Panc1 (cell line): Measurements from ENCODE around the gene MTR. TPM values are rescaled to one million over a fixed set of nuclear protein-coding genes. Genes with fewer than 3 reads are reported as not detected.

Experiments
- ATAC-seq: fragments of 200-7000 bp; cut with Tn5 transposase; 2 replicates; pipeline ENCODE4 v1.9.1; 2020; ENCODE audit warnings: mild to moderate bottlenecking, moderate library complexity
- BruUV-seq: library from RNA; stranded (reverse); fragments of 400-500 nt; replicated peaks from 2 replicates; lab custom pipeline; 2021; lab: Mats Ljungman, UMichigan
- CTCF ChIA-PET: fragments of 300-600 bp; sonication (Branson Sonifier 250); formaldehyde crosslinking; loops from one replicate; lab custom pipeline; 2022; ENCODE audit warnings: antibody characterized with exemption; lab: Charles Lee
- POLR2A ChIA-PET: fragments of 300-600 bp; sonication (Branson Sonifier 250); formaldehyde crosslinking; loops from one replicate; lab custom pipeline; 2022; ENCODE audit warnings: antibody characterized with exemption; lab: Charles Lee
- DNase-seq: peaks from one replicate; pipeline ENCODE4 v3.0.0-alpha.2; 2010; ENCODE audit warnings: low read depth, low spot score
- H3K27ac ChIP-seq: 2 replicates; pipeline ENCODE4 v1.5.1; 2011; ENCODE audit warnings: mild to moderate bottlenecking, low read length, inconsistent platforms
- H3K27me3 ChIP-seq: fragments of 200-500 bp; sonication (Bioruptor generic); 2 replicates; pipeline ENCODE4 v1.6.0; 2014; ENCODE audit warnings: low read length, inconsistent platforms; ENCODE audit not compliant: control insufficient read depth, insufficient read depth
- H3K36me3 ChIP-seq: fragments of 200-500 bp; sonication (Bioruptor generic); 2 replicates; pipeline ENCODE4 v1.5.1; 2014; ENCODE audit warnings: inconsistent platforms, mild to moderate bottlenecking, low read length, moderate library complexity; ENCODE audit not compliant: control insufficient read depth, insufficient read depth
- H3K4me1 ChIP-seq: 2 replicates; pipeline ENCODE4 v1.5.1; 2011; ENCODE audit warnings: inconsistent platforms, mild to moderate bottlenecking, low read length, moderate library complexity; ENCODE audit not compliant: control insufficient read depth, insufficient read depth
- H3K4me3 ChIP-seq, 2 experiments: 2 replicates each; pipeline ENCODE4 v1.5.1; 2011 to 2012; ENCODE audit warnings: low read depth in 2 of 2, low read length in 2 of 2, mild to moderate bottlenecking in 2 of 2, inconsistent platforms in 1 of 2, moderate library complexity in 1 of 2
- H3K9me3 ChIP-seq: fragments of 200-500 bp; sonication (Bioruptor generic); 2 replicates; pipeline ENCODE4 v1.5.1; 2014; ENCODE audit warnings: low read depth, mild to moderate bottlenecking, inconsistent platforms, low read length, moderate library complexity; ENCODE audit not compliant: control insufficient read depth, insufficient read depth
- CTCF ChIP-seq: fragments of 450-650 bp; IDR thresholded peaks from 2 replicates; pipeline ENCODE4 v1.5.1; 2017; ENCODE audit warnings: mild to moderate bottlenecking
- POLR2AphosphoS5 ChIP-seq: IDR thresholded peaks from 2 replicates; pipeline ENCODE4 v1.6.1; 2012; ENCODE audit warnings: mild to moderate bottlenecking, low read depth, low read length, moderate library complexity
- REST ChIP-seq, 2 experiments: IDR thresholded peaks; 2 replicates each; pipeline ENCODE4 v1.6.1; 2011 to 2012; ENCODE audit warnings: low read depth in 2 of 2, control low read depth in 1 of 2, low read length in 1 of 2, mild to moderate bottlenecking in 1 of 2, moderate library complexity in 1 of 2; ENCODE audit not compliant: insufficient read depth in 1 of 2
- SIN3A ChIP-seq: IDR thresholded peaks from 2 replicates; pipeline ENCODE4 v1.6.1; 2012; ENCODE audit warnings: low read depth, mild to moderate bottlenecking, low read length, moderate library complexity, borderline replicate concordance; ENCODE audit not compliant: insufficient read depth
- TCF7L2 ChIP-seq: IDR thresholded peaks from 2 replicates; pipeline ENCODE4 v1.6.1; 2011; ENCODE audit warnings: mild to moderate bottlenecking, low read depth, low read length, inconsistent platforms
- in situ Hi-C: cut with HindIII; loops from 2 replicates; pipeline ENCODE4 v1.10.0; 2016; ENCODE audit warnings: low sequenced_read_pairs, low pct_unique_long_range_greater_than_20kb
- intact Hi-C: fragments of 100-400 bp; cut with micrococcal nuclease; formaldehyde crosslinking; loops from one replicate; pipeline ENCODE4 v1.10.0; 2022; ENCODE audit not compliant: unreplicated experiment
- total RNA-seq: library from RNA; stranded (reverse); gene quantifications from one replicate; pipeline ENCODE4 v1.2.1, GENCODE V29; 2021; ENCODE audit not compliant: unreplicated experiment

Gene MTR
- total RNA-seq, 1 experiment from 2014 or later, result 33.7 TPM

- CTCF ChIA-PET, result interaction anchor here (0.5 kb wide), 1 partner anchor 123 kb away, joined by 7 read pairs; no protein-coding TSS in a partner anchor
- POLR2A ChIA-PET, result no interaction called here
- in situ Hi-C loops, result no loop called here
Observed at GRCh38 chr1:236760986-236761385, 34.1 kb upstream of the MTR start.

GRCh38 chr1:236761397-236762132 is 33.5 kb upstream of the MTR start:
- CTCF ChIA-PET, result interaction anchor here (0.5 kb wide), 1 partner anchor 124 kb away, joined by 7 read pairs; no protein-coding TSS in a partner anchor
- intact Hi-C loops, result loop anchor here (10.0 kb wide), 1 partner anchor 803 kb away; no protein-coding TSS in a partner anchor
- no peak overlapping the region for H3K4me3 ChIP-seq
- H3K4me1 ChIP-seq, result no peaks in the 10 kb centered on the region; the same call in 1 of the 2 replicates
- in situ Hi-C loops, result no loop called here
- H3K27ac ChIP-seq, result no peak overlapping the region
- POLR2A ChIA-PET, result no interaction called here
- DNase-seq (no peak), ATAC-seq (no peak)
- H3K9me3 ChIP-seq, result no peaks in the 10 kb centered on the region
- no peaks in the 10 kb centered on the region for H3K36me3 ChIP-seq
- no peaks in the 10 kb centered on the region for H3K27me3 ChIP-seq
- no TSS peak for BruUV-seq
- TF ChIP-seq REST (IDR thresholded peaks at IDR 0.05; ENCODE audit: insufficient read depth in 1 of 2, low read depth in 2 of 2, low read length in 1 of 2) (no peak), CTCF (no peak), SIN3A (no peak), TCF7L2 (no peak)

More at GRCh38 chr1:236760986-236761385, 34.1 kb upstream of the MTR start:
- intact Hi-C loops, result loop anchor here (10.0 kb wide), 1 partner anchor 804 kb away; no protein-coding TSS in a partner anchor
- H3K27ac ChIP-seq, result no peak overlapping the region
- H3K36me3 ChIP-seq, result no peaks in the 10 kb centered on the region
- no peak overlapping the region for H3K4me3 ChIP-seq
- no peaks in the 10 kb centered on the region for H3K27me3 ChIP-seq
- H3K9me3 ChIP-seq, result no peaks in the 10 kb centered on the region
- DNase-seq, result no peak
- no TSS peak for BruUV-seq
- TF ChIP-seq CTCF, result no peak
- TF ChIP-seq REST (IDR thresholded peaks at IDR 0.05; ENCODE audit: insufficient read depth in 1 of 2, low read depth in 2 of 2, low read length in 1 of 2), result no peak
- TF ChIP-seq TCF7L2, result no peak
- TF ChIP-seq POLR2AphosphoS5, result no peak
- no peak for TF ChIP-seq SIN3A
- H3K4me1 ChIP-seq, result no peaks in the 10 kb centered on the region; the same call in 1 of the 2 replicates
- ATAC-seq, result no peak
